RPMI8226 (cell line): ENCODE data around the gene INF2.
"Not testable (repeated sequence)": the region's sequence is repeated elsewhere in the genome, so short reads cannot be mapped to it uniquely, and the experiment has no call there.

Source experiments
- DNase-seq: peaks from one replicate; pipeline ENCODE4 v3.0.0-alpha.2; 2015

Gene INF2

GRCh38 chr14:104657563-104658324, 31.7 kb upstream of the INF2 start:
- peak; percentile 15 for DNase-seq

GRCh38 chr14:104658325-104658712, 31.1 kb upstream of the INF2 start:
- no peak for DNase-seq

GRCh38 chr14:104659146-104659545, 30.3 kb upstream of the INF2 start:
- DNase-seq = no peak

GRCh38 chr14:104659764-104660523, 29.5 kb upstream of the INF2 start:
- peak; percentile 45 for DNase-seq

DNA sequence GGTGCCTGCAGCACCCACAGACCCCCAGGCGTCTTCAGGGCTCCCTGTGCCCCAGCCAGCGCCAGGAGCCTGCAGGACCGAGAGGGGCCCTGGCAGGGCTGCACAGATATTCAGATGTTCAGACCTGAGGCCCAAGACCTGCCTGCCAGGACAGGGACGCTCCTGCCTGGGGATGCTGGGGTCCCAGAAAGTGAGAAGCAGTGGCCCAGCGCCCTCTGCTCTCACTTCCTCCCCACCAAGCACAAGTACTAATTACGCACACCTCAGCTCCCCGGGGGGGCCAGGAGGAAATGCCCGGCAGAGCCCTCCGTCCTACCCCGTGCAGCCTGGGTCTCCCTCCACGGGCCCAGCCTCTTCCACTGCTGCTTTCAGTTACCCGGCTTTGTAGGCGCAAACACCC, 28.8 kb upstream of the INF2 start:
- DNase-seq = peak; percentile 57

- no peak for DNase-seq
These were observed 28.3 kb upstream of the INF2 start for GRCh38 chr14:104661086-104661485.

- DNase-seq = not testable (repeated sequence)
These were observed 27.8 kb upstream of the INF2 start for GRCh38 chr14:104661528-104662157.

GRCh38 chr14:104662472-104662871, 26.9 kb upstream of the INF2 start:
- not testable (repeated sequence) for DNase-seq

GRCh38 chr14:104664107-104664506, 25.3 kb upstream of the INF2 start:
- no peak for DNase-seq

GRCh38 chr14:104664588-104664987, 24.8 kb upstream of the INF2 start:
- no peak for DNase-seq

DNA sequence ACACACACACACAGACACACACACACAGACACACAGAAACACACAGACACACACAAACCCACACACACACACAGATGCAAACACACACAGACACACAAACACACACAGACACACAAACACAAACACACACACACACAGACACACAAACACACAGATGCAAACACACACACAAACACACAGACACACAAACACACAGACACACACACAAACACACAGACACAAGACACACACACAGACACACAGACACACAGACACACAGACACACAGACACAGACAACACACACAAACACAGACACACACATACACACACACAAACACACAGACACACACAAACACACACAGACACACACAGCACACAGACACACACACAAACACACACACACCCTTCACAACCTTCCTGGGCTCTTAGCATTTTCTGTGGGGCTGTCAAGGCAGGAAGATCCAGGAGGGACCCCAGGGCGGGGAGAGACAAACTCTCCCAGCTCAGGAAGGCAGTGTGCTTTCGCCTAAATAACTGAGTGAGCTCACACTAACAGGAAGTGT, 24.2 kb upstream of the INF2 start:
- DNase-seq = no peak

DNA sequence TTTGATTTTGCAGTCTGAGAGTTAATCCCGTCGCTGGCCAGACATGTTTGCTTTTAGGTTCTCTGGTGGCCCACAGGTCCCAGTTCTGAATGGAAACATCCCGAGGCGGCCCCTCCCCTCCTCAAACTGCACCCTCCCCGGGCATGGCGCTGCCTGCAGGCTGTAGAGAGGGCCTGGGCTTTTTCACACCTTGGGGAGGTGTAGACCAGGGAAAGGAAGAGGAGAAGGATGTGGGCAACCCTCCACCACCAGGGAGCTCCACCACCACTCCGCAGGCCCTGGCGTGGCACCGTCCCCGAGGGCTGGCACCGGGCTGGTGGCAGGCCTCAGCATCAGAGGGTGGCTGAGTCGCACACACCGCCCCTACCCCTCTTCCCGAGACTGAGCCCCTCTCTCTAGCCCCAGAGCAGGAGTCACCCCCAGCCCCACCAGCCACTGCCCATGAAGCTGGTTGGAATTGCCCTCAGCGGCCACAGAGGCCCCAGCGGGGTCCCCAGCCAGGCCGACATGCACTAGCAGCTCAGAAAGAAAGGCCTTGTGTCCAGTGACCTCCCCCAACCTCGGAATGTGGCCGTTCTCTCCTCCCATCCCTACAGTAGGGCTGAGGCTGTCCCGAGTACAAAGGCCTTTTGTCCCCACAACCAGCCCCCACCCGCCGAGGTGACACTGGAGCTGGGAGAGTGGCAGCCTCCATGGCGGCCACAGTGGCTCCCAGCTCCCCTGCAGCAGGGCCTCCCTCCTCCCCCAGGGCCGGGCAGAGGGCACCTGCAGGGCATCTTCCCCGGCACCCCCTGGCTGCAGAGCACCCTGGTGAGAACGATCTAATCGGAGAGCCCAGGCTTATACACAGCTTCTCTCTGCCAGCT, 23.5 kb upstream of the INF2 start:
- peak; percentile 46 for DNase-seq

DNA sequence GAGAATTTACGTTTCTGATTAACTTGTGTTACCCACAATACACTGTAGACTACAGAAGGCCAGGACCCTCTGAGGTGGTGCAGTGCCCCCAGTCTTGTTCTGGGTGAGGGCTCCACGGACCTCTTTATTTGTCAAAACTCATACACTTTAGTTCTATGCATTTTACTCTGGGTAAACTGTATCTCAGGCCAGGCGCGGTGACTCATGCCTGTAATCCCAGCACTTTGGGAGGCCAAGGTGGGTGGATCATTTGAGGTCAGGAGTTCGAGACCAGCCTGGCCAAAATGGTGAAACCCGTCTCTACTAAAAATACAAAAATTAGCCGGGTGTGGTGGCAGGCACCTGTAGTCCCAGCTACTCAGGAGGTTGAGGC, 22.9 kb upstream of the INF2 start:
- not testable (repeated sequence) for DNase-seq

DNA sequence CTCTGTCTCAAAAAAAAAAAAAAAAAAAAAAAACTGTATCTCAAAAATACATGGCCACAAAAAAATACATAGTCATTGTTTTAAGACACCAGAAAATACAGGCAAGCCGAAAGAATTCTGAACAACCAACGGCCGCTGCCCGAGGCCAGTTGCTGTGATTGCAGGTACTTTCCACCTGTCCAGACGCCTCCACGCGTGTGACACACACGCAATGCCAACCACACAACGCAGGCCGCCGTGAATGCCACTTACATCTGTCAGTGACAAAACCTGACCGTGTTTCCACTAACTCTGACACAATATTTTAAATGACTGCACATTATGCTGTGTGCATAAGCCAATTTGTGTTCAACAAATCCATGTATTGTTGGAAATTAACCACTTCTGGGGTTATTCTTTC, 22.4 kb upstream of the INF2 start:
- no peak for DNase-seq

GRCh38 chr14:104669697-104670096, 19.7 kb upstream of the INF2 start:
- DNase-seq = no peak

DNA sequence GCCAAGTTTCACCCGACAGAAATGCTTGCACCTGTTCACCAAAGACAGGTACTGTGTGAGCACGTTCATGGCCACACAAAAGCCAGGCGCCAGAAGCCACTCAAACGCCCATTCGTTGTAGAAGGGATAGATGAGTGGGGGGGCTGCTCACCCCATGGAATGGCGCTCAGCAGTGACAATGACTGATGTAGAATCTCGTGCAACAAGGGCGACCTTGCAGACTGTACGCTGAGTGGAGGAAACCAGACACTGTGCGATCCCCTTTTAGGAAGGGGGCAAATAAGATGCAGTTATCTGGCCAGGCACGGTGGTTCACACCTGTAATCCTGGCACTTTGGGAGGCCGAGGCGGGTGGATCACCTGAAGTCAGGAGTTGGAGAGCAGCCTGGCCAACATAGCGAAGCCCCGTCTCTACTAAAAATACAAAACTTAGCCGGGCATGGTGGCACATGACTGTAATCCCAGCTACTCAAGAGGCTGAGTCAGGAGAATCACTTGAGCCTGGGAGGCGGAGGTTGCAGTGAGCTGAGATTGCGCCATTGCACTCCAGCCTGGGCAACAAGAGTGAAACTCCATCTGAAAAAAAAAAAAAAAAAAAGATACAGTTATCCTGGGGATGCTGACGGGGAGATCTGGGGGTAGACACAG, 18.0 kb upstream of the INF2 start:
- peak; percentile 42 for DNase-seq

- DNase-seq = not testable (repeated sequence)
These were observed 17.3 kb upstream of the INF2 start for GRCh38 chr14:104672119-104672518.

GRCh38 chr14:104673481-104673880, 15.9 kb upstream of the INF2 start:
- DNase-seq = no peak

- no peak for DNase-seq
These were observed 14.0 kb upstream of the INF2 start for GRCh38 chr14:104675447-104675846.

DNA sequence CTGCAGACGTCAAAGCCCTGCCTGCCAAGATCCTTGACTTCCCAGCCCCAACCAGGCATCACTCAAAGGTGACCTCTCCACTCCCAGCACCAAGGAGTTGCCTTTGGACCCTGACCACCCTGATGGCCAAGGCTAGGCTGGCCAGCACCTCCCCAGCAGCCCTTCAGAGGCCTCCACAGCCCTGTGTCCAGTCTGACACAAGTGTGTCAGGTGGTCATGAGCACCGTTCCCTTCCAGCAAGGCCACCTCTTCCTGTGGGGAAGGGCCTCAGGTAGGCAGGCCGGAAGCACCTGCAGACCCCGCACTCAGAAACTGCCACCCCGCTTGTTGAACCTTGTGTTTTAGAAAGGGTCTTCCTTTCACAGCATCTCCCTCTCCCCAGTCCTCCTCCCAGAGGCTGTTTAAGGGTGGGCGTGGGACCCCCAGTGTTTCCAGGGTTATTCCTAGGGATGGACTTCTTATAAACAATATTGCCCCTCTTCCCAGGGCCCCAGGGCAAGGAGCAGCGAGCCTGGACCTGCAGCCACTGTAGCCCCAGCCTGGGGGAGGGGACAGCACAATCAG, 13.2 kb upstream of the INF2 start:
- DNase-seq = no peak

- no peak for DNase-seq
These were observed 12.5 kb upstream of the INF2 start for GRCh38 chr14:104676694-104677511.
